Skeletal muscle satellite cell (primary cell): Measurements from ENCODE around the gene PARD3.

Experiments used
- H3K27me3 ChIP-seq: 2 replicates; pipeline ENCODE4 v1.7.0; 2013; ENCODE audit warnings: low read length; ENCODE audit not compliant: control insufficient read depth, insufficient read depth
- H3K36me3 ChIP-seq: 2 replicates; pipeline ENCODE4 v1.7.0; 2013; ENCODE audit warnings: mild to moderate bottlenecking, control low read depth, low read length; ENCODE audit not compliant: insufficient read depth
- H3K4me1 ChIP-seq: 2 replicates; pipeline ENCODE4 v1.7.0; 2013; ENCODE audit warnings: low read length; ENCODE audit not compliant: control insufficient read depth, insufficient read depth
- H3K4me2 ChIP-seq: 2 replicates; pipeline ENCODE4 v1.7.0; 2013; ENCODE audit warnings: mild to moderate bottlenecking, low read length
- H3K4me3 ChIP-seq: 2 replicates; pipeline ENCODE4 v1.7.0; 2013; ENCODE audit warnings: low read length
- H3K9ac ChIP-seq: 2 replicates; pipeline ENCODE4 v1.7.0; 2013; ENCODE audit warnings: mild to moderate bottlenecking, low read depth, low read length, moderate library complexity
- H3K9me3 ChIP-seq: replicated peaks from 2 replicates; pipeline ENCODE4 v1.7.0; 2013; ENCODE audit warnings: mild to moderate bottlenecking, control low read depth, low read length

PARD3 gene

GRCh38 chr10:34386921-34387320, 428.2 kb downstream of the PARD3 start:
- no peak overlapping the region for H3K4me2 ChIP-seq
- no peak overlapping the region for H3K9ac ChIP-seq
- H3K9me3 ChIP-seq: no peaks in the 10 kb centered on the region
- no peaks in the 10 kb centered on the region for H3K36me3 ChIP-seq
- H3K4me3 ChIP-seq: no peak overlapping the region
- H3K27me3 ChIP-seq: no peaks in the 10 kb centered on the region
- H3K4me1 ChIP-seq: no peaks in the 10 kb centered on the region

GRCh38 chr10:34384372-34384771, 430.7 kb downstream of the PARD3 start:
- H3K4me1 ChIP-seq: no peaks in the 10 kb centered on the region
- no peaks in the 10 kb centered on the region for H3K36me3 ChIP-seq
- H3K9me3 ChIP-seq: no peaks in the 10 kb centered on the region
- no peak overlapping the region for H3K9ac ChIP-seq
- no peak overlapping the region for H3K4me2 ChIP-seq
- no peak overlapping the region for H3K4me3 ChIP-seq
- no peaks in the 10 kb centered on the region for H3K27me3 ChIP-seq

- no peaks in the 10 kb centered on the region for H3K9me3 ChIP-seq
- H3K4me3 ChIP-seq: no peak overlapping the region
- H3K9ac ChIP-seq: no peak overlapping the region
- no peaks in the 10 kb centered on the region for H3K36me3 ChIP-seq
- H3K27me3 ChIP-seq: no peaks in the 10 kb centered on the region
- no peak overlapping the region for H3K4me2 ChIP-seq
- H3K4me1 ChIP-seq: no peaks in the 10 kb centered on the region
Measured at GRCh38 chr10:34382626-34383025, 432.5 kb downstream of the PARD3 start.

GRCh38 chr10:34380856-34381255, 434.2 kb downstream of the PARD3 start:
- Histone ChIP-seq H3K9ac (no peak overlapping the region), H3K4me2 (no peak overlapping the region), H3K36me3 (no peaks in the 10 kb centered on the region), H3K4me1 (no peaks in the 10 kb centered on the region), H3K4me3 (no peak overlapping the region), H3K27me3 (no peaks in the 10 kb centered on the region), H3K9me3 (no peaks in the 10 kb centered on the region)

- no peak overlapping the region for H3K9ac ChIP-seq
- no peak overlapping the region for H3K4me2 ChIP-seq
- H3K36me3 ChIP-seq: no peaks in the 10 kb centered on the region
- H3K27me3 ChIP-seq: no peaks in the 10 kb centered on the region
- H3K4me1 ChIP-seq: no peaks in the 10 kb centered on the region
- no peak overlapping the region for H3K4me3 ChIP-seq
- no peaks in the 10 kb centered on the region for H3K9me3 ChIP-seq
Measured at GRCh38 chr10:34378297-34378696, 436.8 kb downstream of the PARD3 start.

- H3K4me3 ChIP-seq: no peak overlapping the region
Measured at GRCh38 chr10:34377833-34378232, 437.3 kb downstream of the PARD3 start.

GRCh38 chr10:34374356-34375045, 440.6 kb downstream of the PARD3 start:
- Histone ChIP-seq H3K4me3 (no peak overlapping the region), H3K4me2 (no peak overlapping the region), H3K9ac (no peak overlapping the region), H3K27me3 (no peaks in the 10 kb centered on the region), H3K9me3 (no peaks in the 10 kb centered on the region), H3K4me1 (no peaks in the 10 kb centered on the region), H3K36me3 (no peaks in the 10 kb centered on the region)

More at GRCh38 chr10:34377833-34378232, 437.3 kb downstream of the PARD3 start:
- no peaks in the 10 kb centered on the region for H3K9me3 ChIP-seq
- no peaks in the 10 kb centered on the region for H3K4me1 ChIP-seq
- H3K4me2 ChIP-seq: no peak overlapping the region
- H3K27me3 ChIP-seq: no peaks in the 10 kb centered on the region
- H3K9ac ChIP-seq: no peak overlapping the region
- H3K36me3 ChIP-seq: no peaks in the 10 kb centered on the region

- Histone ChIP-seq H3K9me3 (no peaks in the 10 kb centered on the region), H3K4me1 (no peaks in the 10 kb centered on the region), H3K4me3 (no peak overlapping the region), H3K4me2 (no peak overlapping the region), H3K9ac (no peak overlapping the region), H3K27me3 (no peaks in the 10 kb centered on the region), H3K36me3 (no peaks in the 10 kb centered on the region)
Measured at GRCh38 chr10:34373211-34373610, 441.9 kb downstream of the PARD3 start.

GRCh38 chr10:34372509-34372908, 442.6 kb downstream of the PARD3 start:
- Histone ChIP-seq H3K4me1 (no peaks in the 10 kb centered on the region), H3K36me3 (no peaks in the 10 kb centered on the region), H3K9ac (no peak overlapping the region), H3K4me2 (no peak overlapping the region), H3K9me3 (no peaks in the 10 kb centered on the region), H3K27me3 (no peaks in the 10 kb centered on the region), H3K4me3 (no peak overlapping the region)

- no peak overlapping the region for H3K4me3 ChIP-seq
- no peaks in the 10 kb centered on the region for H3K9me3 ChIP-seq
- no peak overlapping the region for H3K4me2 ChIP-seq
- H3K36me3 ChIP-seq: no peaks in the 10 kb centered on the region
- no peaks in the 10 kb centered on the region for H3K4me1 ChIP-seq
- no peak overlapping the region for H3K9ac ChIP-seq
- H3K27me3 ChIP-seq: no peaks in the 10 kb centered on the region
Measured at GRCh38 chr10:34370126-34370525, 445.0 kb downstream of the PARD3 start.

GRCh38 chr10:34369120-34369519, 446.0 kb downstream of the PARD3 start:
- Histone ChIP-seq H3K9me3 (no peaks in the 10 kb centered on the region), H3K27me3 (no peaks in the 10 kb centered on the region), H3K4me3 (no peak overlapping the region), H3K36me3 (no peaks in the 10 kb centered on the region), H3K4me1 (peaks cover under 1% of the 10 kb centered on the region), H3K9ac (no peak overlapping the region), H3K4me2 (no peak overlapping the region)

- H3K4me3 ChIP-seq: no peak overlapping the region
- no peaks in the 10 kb centered on the region for H3K9me3 ChIP-seq
- H3K36me3 ChIP-seq: no peaks in the 10 kb centered on the region
- H3K4me1 ChIP-seq: peaks cover 6% of the 10 kb centered on the region
- no peak overlapping the region for H3K9ac ChIP-seq
- H3K27me3 ChIP-seq: no peaks in the 10 kb centered on the region
- H3K4me2 ChIP-seq: no peak overlapping the region
Measured at GRCh38 chr10:34364253-34365037, 450.7 kb downstream of the PARD3 start.
